HEK293T (cell line): ENCODE measurements around the gene ATP11A.

ENCODE experiments used
- BHLHE40 ChIP-seq: fragments of 450-650 bp; IDR thresholded peaks from 2 replicates; pipeline ENCODE4 v1.6.1; 2016; ENCODE audit warnings: mild to moderate bottlenecking, moderate library complexity, borderline replicate concordance
- ELF4 ChIP-seq: fragments of 450-650 bp; IDR thresholded peaks from 2 replicates; pipeline ENCODE4 v1.6.1; 2017; ENCODE audit warnings: antibody characterized with exemption
- SP1 ChIP-seq: fragments of 450-650 bp; IDR thresholded peaks from 2 replicates; pipeline ENCODE4 v1.6.1; 2017
- SUZ12 ChIP-seq: fragments of 450-650 bp; IDR thresholded peaks from 2 replicates; pipeline ENCODE4 v1.6.1; 2016; ENCODE audit warnings: mild to moderate bottlenecking

DNA sequence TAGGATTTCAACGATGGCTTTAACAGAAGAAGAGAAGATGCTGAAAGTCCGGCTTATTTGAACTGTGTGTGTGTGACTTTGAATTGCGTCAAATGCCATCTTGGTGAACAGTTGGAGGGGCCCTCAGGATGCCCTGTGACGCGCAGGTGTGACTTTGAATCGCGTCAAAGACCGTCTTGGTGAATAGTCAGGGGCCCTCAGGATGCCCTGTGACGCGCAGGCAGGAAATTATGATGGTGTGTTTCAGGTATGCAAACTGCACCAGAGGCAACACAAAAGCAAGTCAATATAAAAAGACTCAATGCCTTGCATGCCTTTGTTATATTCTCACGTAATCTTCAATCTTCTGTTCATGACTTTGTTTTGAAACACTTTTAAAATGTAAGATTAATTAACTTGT, 29.2 kb downstream of the ATP11A start:
- TF ChIP-seq SP1 (no peak), ELF4 (no peak), BHLHE40 (no peak), SUZ12 (no peak)
